Naive thymus-derived CD8-positive, alpha-beta T cell (primary cell): ENCODE measurements around the gene ZSWIM3. TPM values are rescaled to one million over a fixed set of nuclear protein-coding genes. Genes with fewer than 3 reads are reported as not detected.
A peak's percentile ranks its signal among the peaks of the same experiment; 100 is the strongest.

ENCODE experiments used
- ATAC-seq, 2 donors: fragments of 150-1000 bp; cut with Tn5 transposase in 1 of 2; sonication (Bioruptor Pico), chemical (Tn5 transposase) in 1 of 2; 1 replicate in 1 of 2; 2 replicates in 1 of 2; pipeline ENCODE4 v1.10.0; 2021; ENCODE audit warnings: mild to moderate bottlenecking in 2 of 2, moderate library complexity in 2 of 2
- POLR2A ChIA-PET: fragments of 350-600 bp; sonication (Branson Sonifier 250); formaldehyde crosslinking; loops from one replicate; lab custom pipeline; 2021; ENCODE audit warnings: antibody characterized with exemption; lab: Charles Lee
- DNase-seq, 10 donors: peaks; one replicate each; pipeline versions ENCODE4 v3.0.0 to v3.0.0-alpha.2; 2020 to 2022
- H3K27ac Mint-ChIP-seq, 10 donors: one replicate each; pipeline ENCODE4 v1.8.0; 2020 to 2022; ENCODE audit warnings: mild to moderate bottlenecking in 10 of 10, mixed read lengths in 10 of 10, moderate library complexity in 4 of 10, inconsistent platforms in 1 of 10
- H3K27me3 Mint-ChIP-seq, 5 donors: one replicate each; pipeline ENCODE4 v1.8.0; 2021 to 2022; ENCODE audit warnings: mixed read lengths in 5 of 5
- H3K36me3 Mint-ChIP-seq, 3 donors: one replicate each; pipeline ENCODE4 v1.8.0; 2020 to 2022; ENCODE audit warnings: mixed read lengths in 3 of 3, mild to moderate bottlenecking in 2 of 3, inconsistent platforms in 1 of 3
- H3K4me1 Mint-ChIP-seq, 4 donors: one replicate each; pipeline ENCODE4 v1.8.0; 2021 to 2022; ENCODE audit warnings: mixed read lengths in 4 of 4
- H3K4me3 Mint-ChIP-seq, 10 donors: one replicate each; pipeline ENCODE4 v1.8.0; 2020 to 2022; ENCODE audit warnings: mild to moderate bottlenecking in 10 of 10, mixed read lengths in 10 of 10, moderate library complexity in 6 of 10, inconsistent platforms in 1 of 10
- H3K9me3 Mint-ChIP-seq, 9 donors: one replicate each; pipeline ENCODE4 v1.8.0; 2020 to 2022; ENCODE audit warnings: mixed read lengths in 9 of 9, mild to moderate bottlenecking in 3 of 9, inconsistent platforms in 1 of 9, moderate library complexity in 1 of 9
- polyA plus RNA-seq, 3 donors: library from polyadenylated mRNA; unstranded; fragments of 300-500 nt; fragmentation: Illumina TruSeq; gene quantifications; one replicate each; pipeline ENCODE4 v1.2.3, GENCODE V29; 2021
- total RNA-seq, 8 experiments: library from RNA in 2 of 8; stranded (reverse) in 2 of 8; gene quantifications; one replicate each; pipeline ENCODE4 v1.2.3 and lab custom pipeline; 2021 to 2026

ZSWIM3 gene
- total and polyA plus RNA-seq, 5 experiments from 2014 or later = 0.35 to 4.4 (median 2.1) TPM

DNA sequence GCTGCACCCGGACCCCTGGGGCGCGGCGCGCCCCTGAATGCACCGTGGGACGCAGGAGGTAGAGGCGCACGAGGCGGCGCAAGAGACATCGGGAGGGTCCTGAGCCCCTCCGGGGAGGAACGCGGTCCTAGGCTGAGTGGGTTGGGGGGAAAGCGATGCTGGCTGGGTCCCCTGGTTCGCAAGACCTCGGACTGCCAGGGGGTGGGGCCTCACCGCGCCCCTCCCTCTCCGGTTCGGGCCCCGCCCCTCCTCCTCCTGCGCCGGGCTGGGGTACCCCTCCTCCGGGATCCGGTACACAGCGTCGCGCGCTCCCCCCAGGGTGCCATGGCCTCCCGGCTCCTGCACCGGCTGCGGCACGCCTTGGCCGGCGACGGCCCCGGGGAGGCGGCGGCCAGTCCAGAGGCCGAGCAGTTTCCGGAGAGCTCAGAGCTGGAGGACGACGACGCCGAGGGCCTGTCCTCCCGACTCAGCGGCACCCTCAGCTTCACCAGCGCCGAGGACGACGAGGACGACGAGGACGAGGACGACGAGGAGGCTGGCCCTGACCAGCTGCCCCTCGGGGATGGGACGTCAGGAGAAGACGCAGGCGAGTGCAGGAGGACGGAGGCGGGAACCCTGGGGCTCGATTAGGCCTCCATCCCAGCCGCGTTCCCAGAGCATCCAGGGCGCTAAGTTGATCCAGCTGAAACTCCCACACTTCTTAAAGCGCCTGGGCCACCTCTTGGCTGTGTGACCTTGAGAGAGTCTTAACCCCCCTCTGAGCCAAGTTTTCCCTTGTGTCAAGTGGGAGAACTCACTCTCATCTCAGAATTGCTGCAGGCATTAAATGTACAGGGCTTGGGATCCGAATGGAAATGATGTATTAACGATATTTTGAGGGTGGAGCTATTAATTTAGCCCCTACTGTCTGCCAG lies 23.3 kb upstream of the ZSWIM3 start:
- peak overlapping the region in 3 of 10 donors; percentile 31 to 77 (median 59) for H3K27ac Mint-ChIP-seq
- no peaks in the 10 kb centered on the region for H3K36me3 Mint-ChIP-seq
- peak; percentile 68 to 81 for ATAC-seq
- peak in 8 of 10 donors; percentile 13 to 45 (median 39) for DNase-seq
- H3K4me1 Mint-ChIP-seq = peaks cover 3 to 18% (median 14%) of the 10 kb centered on the region in 4 donors
- H3K27me3 Mint-ChIP-seq = peaks cover 0 to 2% (median 2%) of the 10 kb centered on the region in 5 donors
- H3K4me3 Mint-ChIP-seq = peak overlapping the region; percentile 64 to 95 (median 90)
- POLR2A ChIA-PET = interaction anchor here (0.8 to 2.2 kb wide), 8 partner anchors 10 to 119 kb away, joined by 3 to 18 read pairs (median 4); partner anchors contain the start of genes ACOT8, CTSA, DNTTIP1 and NEURL2
- H3K9me3 Mint-ChIP-seq = no peaks in the 10 kb centered on the region

GRCh38 chr20:45834797-45835161 lies 22.6 kb upstream of the ZSWIM3 start:
- H3K4me3 Mint-ChIP-seq = peak overlapping the region; percentile 54 to 95 (median 72)
- POLR2A ChIA-PET = interaction anchor here (0.8 to 2.2 kb wide), 7 partner anchors 11 to 100 kb away, joined by 3 to 18 read pairs (median 4); partner anchors contain the start of genes ACOT8, CTSA, DNTTIP1 and NEURL2
- no peak for ATAC-seq
- no peak for DNase-seq
- H3K4me1 Mint-ChIP-seq = peaks cover 3 to 18% (median 14%) of the 10 kb centered on the region in 4 donors
- no peaks in the 10 kb centered on the region for H3K9me3 Mint-ChIP-seq
- no peaks in the 10 kb centered on the region for H3K36me3 Mint-ChIP-seq
- peak overlapping the region in 2 of 10 donors; percentile 36 to 59 for H3K27ac Mint-ChIP-seq
- H3K27me3 Mint-ChIP-seq = peaks cover 0 to 2% (median 2%) of the 10 kb centered on the region in 5 donors

DNA sequence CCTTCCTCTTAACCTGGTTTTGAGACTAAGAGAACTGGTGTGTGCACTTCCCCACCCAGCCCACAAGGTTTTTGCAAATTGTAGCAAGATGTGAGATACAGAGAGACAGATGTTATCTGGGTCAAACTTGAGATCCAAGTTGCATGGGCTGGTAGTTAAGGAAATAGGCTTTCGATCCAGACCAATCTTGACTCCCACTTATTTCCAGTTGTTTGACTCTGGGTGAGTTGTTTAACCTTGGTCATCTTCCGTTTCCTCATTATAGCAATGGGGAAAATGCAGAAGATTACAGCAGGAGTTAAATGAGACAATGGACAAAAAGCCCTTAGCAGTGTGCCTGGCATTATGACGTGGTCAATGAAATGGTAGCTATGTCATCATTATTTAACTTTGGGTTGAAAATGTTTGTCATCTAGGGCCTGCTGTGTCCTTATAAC lies 22.1 kb upstream of the ZSWIM3 start:
- Mint-ChIP-seq H3K27ac (no peak overlapping the region), H3K27me3 (peaks cover 0 to 1% (median under 1%) of the 10 kb centered on the region in 5 donors), H3K4me3 (peak overlapping the region in 9 of 10 donors; percentile 7 to 95 (median 64)), H3K4me1 (peaks cover 3 to 18% (median 14%) of the 10 kb centered on the region in 4 donors), H3K9me3 (no peaks in the 10 kb centered on the region), H3K36me3 (no peaks in the 10 kb centered on the region)
- no peak for DNase-seq
- POLR2A ChIA-PET = interaction anchor here (1.8 kb wide), 1 partner anchor 11 kb away, joined by 6 read pairs; no protein-coding TSS in a partner anchor
- ATAC-seq = no peak

DNA sequence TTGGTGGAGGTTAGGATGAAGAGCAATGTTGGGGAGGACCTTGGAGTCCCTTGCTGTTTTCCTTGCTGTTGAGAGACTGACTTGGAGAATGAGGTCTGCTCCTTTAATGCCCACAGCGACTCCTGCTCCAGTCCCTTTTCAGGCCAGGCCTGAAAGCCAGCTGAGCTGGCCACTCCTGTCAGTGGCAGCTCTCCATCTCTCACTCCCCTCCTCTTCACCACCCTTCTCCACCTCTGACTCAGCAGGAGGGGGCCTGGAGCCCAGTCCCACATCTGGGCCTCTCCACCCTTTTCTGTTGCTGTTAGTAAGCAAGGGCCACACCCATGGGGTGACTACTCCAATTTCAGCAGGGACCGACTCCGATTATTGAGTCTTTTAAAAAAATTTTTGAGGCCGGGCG lies 21.6 kb upstream of the ZSWIM3 start:
- H3K4me3 Mint-ChIP-seq = peak overlapping the region in 6 of 10 donors; percentile 7 to 73 (median 34)

GRCh38 chr20:45836841-45837240 lies 20.6 kb upstream of the ZSWIM3 start:
- Mint-ChIP-seq H3K4me3 (no peak overlapping the region), H3K36me3 (peaks cover 0 to 6% (median 0%) of the 10 kb centered on the region in 3 donors), H3K27me3 (no peaks in the 10 kb centered on the region), H3K27ac (peak overlapping the region in 1 of 10 donors; percentile 2), H3K9me3 (no peaks in the 10 kb centered on the region), H3K4me1 (peaks cover 3 to 18% (median 14%) of the 10 kb centered on the region in 4 donors)
- POLR2A ChIA-PET = interaction anchor here (0.6 kb wide), 2 partner anchors 8 to 30 kb away, joined by 3 read pairs; no protein-coding TSS in a partner anchor
- ATAC-seq (no peak), DNase-seq (no peak)

More for the DNA sequence above, 21.6 kb upstream of the ZSWIM3 start:
- H3K27ac Mint-ChIP-seq = peak overlapping the region in 1 of 10 donors; percentile 56
- no peaks in the 10 kb centered on the region for H3K27me3 Mint-ChIP-seq
- ATAC-seq = no peak
- POLR2A ChIA-PET = interaction anchor here (0.6 kb wide), 1 partner anchor 11 kb away, joined by 9 read pairs; no protein-coding TSS in a partner anchor
- H3K9me3 Mint-ChIP-seq = no peaks in the 10 kb centered on the region
- H3K4me1 Mint-ChIP-seq = peaks cover 3 to 18% (median 14%) of the 10 kb centered on the region in 4 donors
- no peaks in the 10 kb centered on the region for H3K36me3 Mint-ChIP-seq
- DNase-seq = no peak

DNA sequence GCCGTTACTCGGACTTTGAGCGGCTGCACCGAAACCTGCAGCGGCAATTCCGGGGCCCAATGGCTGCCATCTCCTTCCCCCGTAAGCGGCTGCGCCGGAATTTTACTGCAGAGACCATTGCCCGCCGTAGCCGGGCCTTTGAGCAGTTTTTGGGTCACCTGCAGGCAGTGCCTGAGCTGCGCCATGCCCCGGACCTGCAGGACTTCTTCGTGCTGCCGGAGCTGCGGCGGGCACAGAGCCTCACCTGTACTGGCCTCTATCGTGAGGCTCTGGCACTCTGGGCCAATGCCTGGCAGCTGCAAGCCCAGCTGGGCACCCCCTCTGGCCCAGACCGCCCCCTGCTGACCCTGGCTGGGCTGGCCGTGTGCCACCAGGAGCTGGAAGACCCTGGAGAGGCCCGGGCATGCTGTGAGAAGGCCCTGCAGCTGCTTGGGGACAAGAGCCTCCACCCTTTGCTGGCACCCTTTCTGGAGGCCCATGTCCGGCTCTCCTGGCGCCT lies 16.7 kb upstream of the ZSWIM3 start:
- peaks cover 0 to 44% (median 0%) of the 10 kb centered on the region in 3 donors for H3K36me3 Mint-ChIP-seq
- H3K27me3 Mint-ChIP-seq = no peaks in the 10 kb centered on the region
- ATAC-seq (no peak), DNase-seq (no peak)
- no peaks in the 10 kb centered on the region for H3K9me3 Mint-ChIP-seq
- H3K4me3 Mint-ChIP-seq = no peak overlapping the region
- POLR2A ChIA-PET = interaction anchor here (1.0 to 1.1 kb wide), 2 partner anchors 16 to 17 kb away, joined by 3 read pairs; no protein-coding TSS in a partner anchor
- no peak overlapping the region for H3K27ac Mint-ChIP-seq
- H3K4me1 Mint-ChIP-seq = peaks cover 0 to 12% (median 5%) of the 10 kb centered on the region in 4 donors

GRCh38 chr20:45841407-45842129 lies 15.8 kb upstream of the ZSWIM3 start:
- no peak for DNase-seq
- H3K9me3 Mint-ChIP-seq = no peaks in the 10 kb centered on the region
- H3K4me1 Mint-ChIP-seq = peaks cover 0 to 12% (median 5%) of the 10 kb centered on the region in 4 donors
- H3K27ac Mint-ChIP-seq = no peak overlapping the region
- no peak overlapping the region for H3K4me3 Mint-ChIP-seq
- H3K36me3 Mint-ChIP-seq = peaks cover 0 to 53% (median 3%) of the 10 kb centered on the region in 3 donors
- POLR2A ChIA-PET = interaction anchor here (1.1 kb wide), 2 partner anchors 15 to 93 kb away, joined by 3 read pairs; partner anchors contain the start of gene PCIF1
- no peak for ATAC-seq
- H3K27me3 Mint-ChIP-seq = no peaks in the 10 kb centered on the region

DNA sequence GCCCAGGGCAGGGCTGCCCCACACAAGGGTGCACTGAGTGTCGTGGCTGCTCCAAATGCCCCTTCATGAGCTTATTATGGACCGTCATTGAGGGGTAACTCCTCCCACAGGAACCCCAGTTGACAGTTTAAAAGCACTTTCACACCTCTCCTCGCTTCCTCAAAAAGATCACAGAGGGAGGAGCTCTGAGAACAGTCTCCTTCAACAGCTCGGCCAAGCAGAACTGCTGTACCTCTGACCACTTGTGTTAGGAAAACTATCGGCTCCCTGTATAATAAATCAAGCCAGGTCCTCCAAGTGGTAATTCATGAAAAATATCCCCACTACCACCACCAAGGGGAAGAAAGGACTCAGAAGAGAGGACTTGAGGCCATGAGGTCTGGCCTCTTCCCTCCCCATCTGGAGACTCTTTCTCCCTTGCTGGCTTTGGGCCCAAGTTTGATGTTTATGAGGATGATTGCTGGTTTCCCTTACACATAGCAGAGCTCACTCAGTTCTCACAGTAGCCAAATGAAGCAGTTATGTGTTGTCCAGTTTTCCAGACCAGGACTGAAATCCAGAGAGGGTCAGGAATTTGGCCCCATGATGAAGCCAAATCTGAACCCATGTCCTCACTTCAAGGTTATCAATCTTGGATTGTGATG lies 15.1 kb upstream of the ZSWIM3 start:
- Mint-ChIP-seq H3K27me3 (no peaks in the 10 kb centered on the region), H3K4me3 (no peak overlapping the region), H3K27ac (peak overlapping the region in 1 of 10 donors; percentile 44), H3K4me1 (peaks cover 0 to 12% (median 5%) of the 10 kb centered on the region in 4 donors), H3K36me3 (peaks cover 0 to 57% (median 3%) of the 10 kb centered on the region in 3 donors), H3K9me3 (no peaks in the 10 kb centered on the region)
- ATAC-seq (no peak), DNase-seq (no peak)
- POLR2A ChIA-PET = interaction anchor here (1.1 kb wide), 1 partner anchor 93 kb away, joined by 3 read pairs; the partner anchor contains the start of gene PCIF1

GRCh38 chr20:45843506-45843905 lies 13.9 kb upstream of the ZSWIM3 start:
- peaks cover 0 to 12% (median 5%) of the 10 kb centered on the region in 4 donors for H3K4me1 Mint-ChIP-seq
- DNase-seq (no peak), ATAC-seq (no peak)
- H3K27me3 Mint-ChIP-seq = no peaks in the 10 kb centered on the region
- H3K27ac Mint-ChIP-seq = peak overlapping the region in 1 of 10 donors; percentile 35
- no peak overlapping the region for H3K4me3 Mint-ChIP-seq
- H3K36me3 Mint-ChIP-seq = peaks cover 0 to 65% (median 5%) of the 10 kb centered on the region in 3 donors
- no peaks in the 10 kb centered on the region for H3K9me3 Mint-ChIP-seq
- POLR2A ChIA-PET = no interaction called here

GRCh38 chr20:45845452-45845851 lies 12.0 kb upstream of the ZSWIM3 start:
- Mint-ChIP-seq H3K36me3 (peaks cover 0 to 78% (median 9%) of the 10 kb centered on the region in 3 donors), H3K4me3 (no peak overlapping the region), H3K4me1 (peaks cover 1 to 12% (median 8%) of the 10 kb centered on the region in 4 donors), H3K27ac (no peak overlapping the region), H3K9me3 (no peaks in the 10 kb centered on the region), H3K27me3 (no peaks in the 10 kb centered on the region)
- ATAC-seq = no peak
- POLR2A ChIA-PET = interaction anchor here (0.7 kb wide), 1 partner anchor 9 kb away, joined by 3 read pairs; no protein-coding TSS in a partner anchor
- no peak for DNase-seq

- POLR2A ChIA-PET = interaction anchor here (0.9 kb wide), 1 partner anchor 14 kb away, joined by 4 read pairs; no protein-coding TSS in a partner anchor
- Mint-ChIP-seq H3K4me3 (no peak overlapping the region), H3K9me3 (no peaks in the 10 kb centered on the region), H3K27me3 (no peaks in the 10 kb centered on the region), H3K4me1 (peaks cover 1 to 12% (median 5%) of the 10 kb centered on the region in 4 donors), H3K36me3 (peaks cover 0 to 80% (median 21%) of the 10 kb centered on the region in 3 donors), H3K27ac (peak overlapping the region in 1 of 10 donors; percentile 79)
- DNase-seq (no peak), ATAC-seq (no peak)
Observed at GRCh38 chr20:45848421-45848820, 9.0 kb upstream of the ZSWIM3 start.
